Endometrial microvascular endothelial cells (primary cell): Measurements from ENCODE around the gene PDZD2. TPM values are rescaled to one million over a fixed set of nuclear protein-coding genes. Genes with fewer than 3 reads are reported as not detected.

Source experiments
- in situ Hi-C: cut with HindIII; loops from 2 replicates; pipeline ENCODE4 v1.10.0; 2017; ENCODE audit warnings: low sequenced_read_pairs, low pct_unique_long_range_greater_than_20kb; ENCODE audit errors: inconsistent ontology term
- total RNA-seq: library from RNA; depleted of rRNA; stranded (reverse); fragments of >200 nt; gene quantifications from one replicate; pipeline ENCODE4 v1.2.3, GENCODE V29; 2015; ENCODE audit errors: inconsistent ontology term

The PDZD2 gene
- total RNA-seq, 1 donor from 2014 or later: 5.4 TPM

- in situ Hi-C loops: no loop called here
Observed at GRCh38 chr5:31884896-31885295, 246.0 kb downstream of the PDZD2 start.

GRCh38 chr5:31886206-31886605, 247.3 kb downstream of the PDZD2 start:
- in situ Hi-C loops: no loop called here

GRCh38 chr5:31887556-31887955, 248.6 kb downstream of the PDZD2 start:
- in situ Hi-C loops: no loop called here

DNA sequence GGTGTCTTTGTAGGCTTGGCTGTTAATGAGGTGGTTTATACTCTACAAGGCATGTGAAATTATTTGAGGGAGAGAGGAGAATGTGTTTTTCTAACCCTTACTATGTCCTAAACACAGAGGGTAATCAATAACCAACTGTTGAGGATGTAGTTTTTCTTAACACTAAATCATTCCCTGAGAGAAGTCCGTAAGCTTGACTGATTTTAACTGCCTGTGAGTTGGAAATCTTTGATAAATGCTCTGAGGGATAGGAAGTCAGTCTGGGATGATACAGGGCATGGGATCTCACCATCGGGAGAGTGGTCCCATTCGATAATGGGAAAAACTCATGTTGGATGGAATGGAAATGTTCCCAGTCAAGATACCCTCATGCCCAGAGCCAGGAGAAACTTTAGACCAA, 249.6 kb downstream of the PDZD2 start:
- in situ Hi-C loops: no loop called here

DNA sequence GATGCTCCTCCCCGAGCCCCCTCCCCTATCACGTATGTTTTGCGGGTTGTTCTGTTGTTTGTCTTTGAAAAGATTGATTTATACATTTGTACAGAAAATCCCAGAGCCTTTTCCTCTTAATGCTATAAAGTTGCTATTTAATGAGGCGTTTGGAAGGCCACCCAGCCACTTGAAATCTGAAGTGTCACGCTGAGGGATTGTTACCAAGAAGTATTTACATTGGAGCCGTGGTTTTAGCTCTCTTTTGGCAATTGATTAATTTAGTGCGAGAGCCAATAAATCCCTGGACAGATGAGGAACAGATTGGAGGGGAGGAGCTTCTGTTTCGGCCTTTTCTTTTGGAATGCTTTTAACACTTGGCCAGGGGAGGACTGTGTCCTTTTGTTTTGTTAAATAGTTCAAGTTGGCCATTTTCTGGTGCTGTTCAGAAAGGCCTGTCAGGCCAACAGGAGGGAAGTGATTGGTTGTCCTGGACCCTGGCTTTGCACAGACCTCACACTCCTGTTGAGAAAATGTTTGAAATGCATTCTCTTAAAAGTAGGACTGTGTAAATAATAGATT, 250.2 kb downstream of the PDZD2 start:
- in situ Hi-C loops: no loop called here

DNA sequence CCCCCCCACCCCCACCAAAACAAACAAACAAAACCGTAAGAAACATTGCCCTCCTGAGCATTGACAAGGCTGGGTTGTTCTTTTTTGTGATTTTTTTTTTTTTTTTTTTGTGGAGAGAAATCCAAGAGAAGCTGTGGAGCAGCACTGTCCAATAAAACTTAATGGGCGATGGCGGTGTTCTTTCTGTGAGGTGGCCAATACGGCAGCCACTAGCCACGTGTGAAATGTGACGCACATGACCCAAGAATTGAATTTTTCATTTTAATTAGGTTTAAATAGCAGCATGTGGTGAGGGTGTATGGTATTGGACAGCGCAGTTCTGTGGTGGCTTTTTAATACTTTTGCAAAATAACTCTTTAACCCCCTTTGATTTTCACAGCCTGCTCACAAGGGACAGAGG, 251.1 kb downstream of the PDZD2 start:
- in situ Hi-C loops: no loop called here

DNA sequence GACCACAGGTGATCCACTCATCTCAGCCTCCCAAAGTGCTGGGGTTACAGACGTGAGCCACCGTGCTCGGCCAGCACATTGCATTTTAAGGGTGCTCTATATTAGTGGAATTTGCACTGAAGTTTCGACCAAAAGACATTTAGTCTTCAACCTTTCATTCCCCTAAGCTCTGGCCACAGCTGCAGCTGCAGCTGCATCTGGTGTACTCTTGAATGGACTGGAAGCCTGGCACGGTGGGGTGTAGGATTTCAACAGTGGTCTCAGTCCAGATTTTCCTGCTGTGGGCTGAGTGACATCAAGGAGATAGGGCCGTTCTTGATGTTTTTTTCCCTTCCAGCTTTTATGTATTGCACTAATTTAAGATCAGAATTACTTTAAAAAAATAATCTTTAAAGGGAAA, 255.2 kb downstream of the PDZD2 start:
- in situ Hi-C loops: no loop called here

DNA sequence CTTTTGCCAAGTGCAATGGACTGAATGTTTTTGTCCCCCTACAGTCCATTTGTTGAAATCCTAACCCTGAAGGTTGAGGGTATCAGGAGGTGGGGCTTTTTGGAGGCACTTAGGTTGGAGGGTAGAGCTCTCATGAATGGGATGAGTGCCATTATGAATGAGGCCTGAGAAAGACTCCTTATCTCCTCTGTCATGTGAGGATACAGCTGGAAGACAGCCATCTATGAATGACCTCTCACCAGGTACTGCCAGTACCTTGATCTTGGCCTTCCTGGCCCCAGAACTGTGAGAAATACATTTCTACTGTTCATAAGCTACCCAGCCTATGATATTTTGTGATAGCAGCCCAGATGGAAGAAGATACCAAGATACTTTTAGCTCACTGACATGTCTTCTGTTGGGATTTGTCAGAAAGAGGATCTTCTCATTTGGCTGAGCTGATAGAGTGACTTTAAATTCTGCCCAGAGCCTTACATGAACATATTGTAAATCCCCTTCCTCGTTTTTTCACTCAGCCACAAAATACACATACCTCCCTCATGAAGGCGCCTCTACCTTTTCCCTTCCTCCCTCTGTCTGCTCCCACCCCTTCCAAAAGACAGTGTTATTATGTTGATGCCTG, 256.4 kb downstream of the PDZD2 start:
- in situ Hi-C loops: no loop called here

- in situ Hi-C loops: no loop called here
Observed at GRCh38 chr5:31898036-31898632, 259.2 kb downstream of the PDZD2 start.

DNA sequence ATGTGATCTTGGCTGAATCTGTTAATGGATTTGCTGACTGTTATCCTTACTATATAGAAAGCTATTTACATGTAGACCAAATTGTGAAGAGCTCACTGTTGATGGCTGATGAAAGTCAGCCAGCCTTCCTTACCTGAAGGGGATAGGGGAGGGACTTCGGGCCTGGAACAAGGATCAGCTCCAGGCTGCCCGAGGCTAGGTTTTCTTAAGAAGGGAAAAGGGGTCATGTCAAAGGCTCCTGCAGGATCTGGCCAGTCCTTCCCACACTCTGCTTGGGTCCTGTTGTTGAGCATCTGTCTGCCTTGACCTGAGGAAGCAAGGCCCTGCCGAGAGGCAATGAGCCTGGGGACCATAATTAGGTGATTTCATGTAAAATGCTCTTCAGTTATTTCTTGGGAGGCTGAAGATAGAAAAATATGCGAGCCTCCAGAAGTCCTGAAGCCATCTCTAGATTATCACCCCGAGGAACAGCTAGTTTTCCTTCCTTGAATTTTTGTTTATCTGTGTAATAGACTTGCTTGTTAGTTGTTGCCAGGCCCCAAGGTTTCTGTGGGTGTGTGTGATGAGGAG, 261.4 kb downstream of the PDZD2 start:
- in situ Hi-C loops: no loop called here

GRCh38 chr5:31901807-31902530, 263.0 kb downstream of the PDZD2 start:
- in situ Hi-C loops: no loop called here

GRCh38 chr5:31908396-31908795, 269.5 kb downstream of the PDZD2 start:
- in situ Hi-C loops: no loop called here

DNA sequence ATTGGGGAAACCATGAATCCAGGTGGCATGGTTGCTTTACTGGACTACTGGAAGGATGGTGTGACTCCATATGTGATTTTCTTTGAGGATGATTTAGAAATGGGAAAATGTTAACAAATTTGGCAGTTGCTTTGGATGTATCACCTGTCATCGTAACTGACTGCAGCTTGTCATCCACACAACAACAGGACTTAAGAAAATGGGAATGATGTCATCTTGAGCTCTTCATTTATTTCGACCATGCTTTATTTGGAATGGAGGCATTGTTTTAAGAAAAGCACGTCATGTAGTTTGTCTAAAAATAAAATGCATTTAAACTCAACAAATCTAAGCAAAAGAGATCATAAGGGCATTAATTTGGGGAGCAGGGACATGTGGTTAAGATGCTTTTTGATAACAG, 270.1 kb downstream of the PDZD2 start:
- in situ Hi-C loops: no loop called here

- in situ Hi-C loops: no loop called here
Observed at GRCh38 chr5:31911291-31912265, 272.6 kb downstream of the PDZD2 start.

GRCh38 chr5:31913808-31914207, 274.9 kb downstream of the PDZD2 start:
- in situ Hi-C loops: no loop called here

DNA sequence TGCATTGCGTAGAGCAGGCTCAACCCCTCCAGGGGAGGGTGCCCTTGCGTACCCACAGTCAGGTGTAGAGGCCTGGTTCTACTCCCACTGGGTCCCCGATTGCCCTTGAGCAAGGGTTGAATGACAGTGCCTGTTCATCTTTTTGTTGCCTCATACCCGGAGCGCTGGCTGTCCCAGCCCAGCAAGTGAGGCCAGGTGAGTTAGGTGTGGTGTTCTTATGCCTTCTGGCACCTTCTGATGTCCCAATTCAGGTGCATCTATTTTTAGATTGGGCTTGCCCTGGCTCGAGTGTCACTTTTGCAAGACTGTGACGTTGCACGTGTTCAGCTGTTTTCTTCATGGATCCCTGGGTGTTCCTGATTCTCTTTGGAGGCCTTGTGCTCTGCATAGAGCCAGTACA, 277.4 kb downstream of the PDZD2 start:
- in situ Hi-C loops: no loop called here

DNA sequence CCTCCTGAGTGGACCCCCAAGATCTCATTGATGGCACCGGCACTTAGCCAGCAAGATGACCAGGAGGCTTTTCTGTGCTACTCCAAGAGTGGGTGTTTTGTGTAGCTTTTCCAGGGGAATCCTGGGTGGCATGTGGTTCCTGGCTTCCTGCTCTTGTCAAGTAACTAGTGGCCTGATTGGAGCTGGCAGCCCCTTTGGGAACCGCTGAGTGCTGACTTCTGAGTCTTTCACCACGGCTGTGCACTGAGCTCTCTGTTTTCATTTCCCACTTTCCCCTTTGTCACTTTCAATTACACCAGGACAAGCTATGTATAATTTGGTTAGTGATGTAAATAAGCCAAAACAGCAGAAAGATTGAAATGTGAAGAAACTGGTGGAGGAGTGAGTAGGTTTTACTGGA, 279.8 kb downstream of the PDZD2 start:
- in situ Hi-C loops: no loop called here

DNA sequence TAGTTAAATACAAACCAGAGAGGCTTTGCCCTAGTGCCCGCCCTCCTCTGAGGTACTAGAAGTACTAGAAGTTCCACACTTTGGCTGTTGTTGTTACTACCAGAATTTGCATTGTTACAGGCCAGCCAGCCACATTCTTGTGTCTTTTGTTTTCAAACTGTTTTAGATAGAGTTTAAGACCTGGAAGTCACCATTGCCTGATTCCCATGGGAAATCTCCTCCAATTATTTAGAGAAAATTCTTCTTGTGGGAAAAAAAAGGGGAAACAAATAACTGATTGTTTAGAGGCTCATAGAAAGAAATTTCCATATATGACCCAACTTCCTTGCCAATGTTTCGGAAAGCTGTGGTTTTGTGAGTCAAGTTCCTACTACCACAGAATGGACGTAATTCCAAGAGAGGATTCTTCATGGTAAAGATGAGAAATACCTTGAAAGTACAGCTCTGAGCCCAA, 282.9 kb downstream of the PDZD2 start:
- in situ Hi-C loops: no loop called here

DNA sequence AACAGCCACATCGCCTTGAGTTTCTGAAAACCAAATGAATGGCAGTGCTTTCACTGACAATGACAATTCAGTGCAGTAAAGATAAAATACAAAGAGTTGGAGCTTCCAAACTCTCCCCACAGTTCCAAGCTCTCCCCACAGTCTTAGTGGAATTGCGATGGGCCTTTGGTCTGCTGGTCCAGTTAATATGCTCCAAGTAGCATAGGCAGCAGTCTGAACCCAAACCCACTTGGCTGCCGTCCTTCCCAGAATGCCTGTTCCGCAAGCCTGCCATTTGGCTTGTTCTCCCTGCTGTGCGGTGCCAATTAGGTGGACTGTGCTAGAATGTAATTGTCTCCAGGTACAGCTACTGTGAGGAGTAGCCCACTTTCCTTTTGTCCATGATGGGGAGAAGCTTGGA, 285.1 kb downstream of the PDZD2 start:
- in situ Hi-C loops: no loop called here
